ENCODE measurements around the gene PBX3.

GRCh38 chr9:125829743-125830142, 82.6 kb downstream of the PBX3 start:
- no peak for TF ChIP-seq CTCF (IDR thresholded peaks at IDR 0.05 in 8 of 11, conservative IDR thresholded peaks at IDR 0.05 in 3 of 11)
- TF ChIP-seq POLR2A (IDR thresholded peaks at IDR 0.05) = peak in 1 of 3 donors; percentile 51
